ENCODE results near the gene ACSL3.
A peak's percentile ranks its signal among the peaks of the same experiment; 100 is the strongest.

ACSL3 gene

GRCh38 chr2:222883420-222883819, 22.6 kb downstream of the ACSL3 start:
- no peak for DNase-seq

GRCh38 chr2:222884114-222884771, 23.4 kb downstream of the ACSL3 start:
- DNase-seq: no peak

- no peak for DNase-seq
These were observed 24.1 kb downstream of the ACSL3 start for GRCh38 chr2:222884805-222885424.

GRCh38 chr2:222887124-222887523, 26.3 kb downstream of the ACSL3 start:
- no peak for DNase-seq

- DNase-seq: peak; percentile 35
These were observed 27.9 kb downstream of the ACSL3 start for GRCh38 chr2:222888716-222889115.

- no peak for DNase-seq
These were observed 31.1 kb downstream of the ACSL3 start for GRCh38 chr2:222891890-222892289.

- no peak for DNase-seq
These were observed 31.5 kb downstream of the ACSL3 start for GRCh38 chr2:222892321-222892720.

GRCh38 chr2:222892761-222893160, 31.9 kb downstream of the ACSL3 start:
- DNase-seq: no peak

- no peak for DNase-seq
These were observed 32.9 kb downstream of the ACSL3 start for GRCh38 chr2:222893716-222894115.

- DNase-seq: no peak
These were observed 34.3 kb downstream of the ACSL3 start for GRCh38 chr2:222895144-222895543.

- no peak for DNase-seq
These were observed 37.1 kb downstream of the ACSL3 start for GRCh38 chr2:222897898-222898297.

- DNase-seq: no peak
These were observed 38.8 kb downstream of the ACSL3 start for GRCh38 chr2:222899413-222900181.

GRCh38 chr2:222900354-222900753, 39.5 kb downstream of the ACSL3 start:
- no peak for DNase-seq

- DNase-seq: no peak
These were observed 41.8 kb downstream of the ACSL3 start for GRCh38 chr2:222902660-222903059.

GRCh38 chr2:222903234-222904220, 42.7 kb downstream of the ACSL3 start:
- DNase-seq: peak; percentile 19

- DNase-seq: no peak
These were observed 43.9 kb downstream of the ACSL3 start for GRCh38 chr2:222904557-222905258.

- no peak for DNase-seq
These were observed 46.2 kb downstream of the ACSL3 start for GRCh38 chr2:222907048-222907447.

GRCh38 chr2:222907790-222908441, 47.1 kb downstream of the ACSL3 start:
- DNase-seq: no peak

GRCh38 chr2:222909286-222909685, 48.5 kb downstream of the ACSL3 start:
- DNase-seq: no peak

- no peak for DNase-seq
These were observed 51.3 kb downstream of the ACSL3 start for GRCh38 chr2:222912117-222912516.

GRCh38 chr2:222912776-222913175, 51.9 kb downstream of the ACSL3 start:
- no peak for DNase-seq
